Right lobe of liver (tissue), 4 donors: ENCODE results near the gene CRACR2B.

Source experiments
- POLR2A ChIP-seq: fragments of 450-650 bp; IDR thresholded peaks from one replicate; pipeline ENCODE4 v1.6.1; 2017; ENCODE audit warnings: antibody characterized with exemption, mild to moderate bottlenecking
- TF ChIP-seq, protein P1 (sequence below), 4 donors: fragments of 200-600 bp in 3 of 4; fragments of 450-650 bp in 1 of 4; IDR thresholded peaks; one replicate each; pipeline versions ENCODE4 v1.5.1 to v1.8.0; 2016 to 2022; ENCODE audit warnings: antibody characterized with exemption in 4 of 4, mild to moderate bottlenecking in 2 of 4
- donor health status: DM: no; HTN: no; CAD: no.
- donor health status: DM: no; HTN: no; CAD: no.
- donor health status: DM: no; HTN: yes; CAD: no.

DNA sequence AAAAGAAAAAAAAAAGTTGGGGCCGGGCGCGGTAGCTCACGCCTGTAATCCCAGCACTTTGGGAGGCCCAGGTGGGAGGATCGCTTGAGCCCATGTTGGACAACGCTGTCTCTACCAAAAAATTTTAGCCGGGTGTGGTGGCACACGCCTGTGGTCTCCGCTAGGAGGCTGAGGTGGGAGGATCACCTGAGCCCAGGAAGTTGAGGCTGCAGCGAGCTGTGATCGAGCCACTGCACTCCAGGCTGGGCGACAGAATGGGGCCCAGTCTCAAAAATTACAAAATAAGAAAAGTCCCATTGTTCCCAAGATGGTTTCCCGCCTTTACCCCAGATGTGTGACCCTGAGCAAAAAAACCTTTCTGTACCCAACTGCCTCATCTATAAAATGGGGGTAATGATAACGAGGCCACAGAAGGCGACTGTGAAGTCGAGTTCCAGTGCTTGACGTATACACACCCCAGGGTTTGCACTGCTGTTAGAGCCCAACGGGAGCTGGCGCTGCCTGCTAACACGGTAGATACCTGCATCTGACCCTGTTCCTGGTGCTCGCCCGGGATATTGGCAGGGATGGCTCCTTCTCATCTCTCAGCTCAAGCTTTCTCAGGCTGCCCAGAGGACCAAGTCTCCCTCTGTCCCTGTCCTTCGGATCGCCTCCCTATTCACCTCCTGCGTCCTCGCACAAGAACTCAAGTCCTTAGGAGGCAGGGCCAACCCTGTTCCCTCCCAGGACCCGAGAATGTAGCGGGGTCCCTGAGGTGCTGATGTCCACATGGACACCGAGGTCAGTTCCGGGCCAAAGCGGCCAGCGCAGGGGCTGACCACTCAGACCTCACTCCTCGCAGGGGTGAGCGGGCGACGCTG, 19.1 kb upstream of the CRACR2B start:
- TF ChIP-seq, protein P1, sequence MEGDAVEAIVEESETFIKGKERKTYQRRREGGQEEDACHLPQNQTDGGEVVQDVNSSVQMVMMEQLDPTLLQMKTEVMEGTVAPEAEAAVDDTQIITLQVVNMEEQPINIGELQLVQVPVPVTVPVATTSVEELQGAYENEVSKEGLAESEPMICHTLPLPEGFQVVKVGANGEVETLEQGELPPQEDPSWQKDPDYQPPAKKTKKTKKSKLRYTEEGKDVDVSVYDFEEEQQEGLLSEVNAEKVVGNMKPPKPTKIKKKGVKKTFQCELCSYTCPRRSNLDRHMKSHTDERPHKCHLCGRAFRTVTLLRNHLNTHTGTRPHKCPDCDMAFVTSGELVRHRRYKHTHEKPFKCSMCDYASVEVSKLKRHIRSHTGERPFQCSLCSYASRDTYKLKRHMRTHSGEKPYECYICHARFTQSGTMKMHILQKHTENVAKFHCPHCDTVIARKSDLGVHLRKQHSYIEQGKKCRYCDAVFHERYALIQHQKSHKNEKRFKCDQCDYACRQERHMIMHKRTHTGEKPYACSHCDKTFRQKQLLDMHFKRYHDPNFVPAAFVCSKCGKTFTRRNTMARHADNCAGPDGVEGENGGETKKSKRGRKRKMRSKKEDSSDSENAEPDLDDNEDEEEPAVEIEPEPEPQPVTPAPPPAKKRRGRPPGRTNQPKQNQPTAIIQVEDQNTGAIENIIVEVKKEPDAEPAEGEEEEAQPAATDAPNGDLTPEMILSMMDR (IDR thresholded peaks at IDR 0.05) = no peak
- TF ChIP-seq POLR2A = no peak
